GM23338 (cell line): Measurements from ENCODE around the gene YTHDF1.

Experiments
- CREB1 ChIP-seq: fragments of 250-450 bp; sonication (Bioruptor Pico); IDR thresholded peaks from 2 replicates; pipeline ENCODE4 v1.5.0; 2020; ENCODE audit warnings: low read depth, mild to moderate bottlenecking, moderate library complexity
- CTCF ChIP-seq, 2 experiments: fragments of 200-600 bp in 1 of 2; sonication (generic) in 1 of 2; conservative IDR thresholded peaks; 2 replicates each; pipeline versions ENCODE4 v1.5.1 to v1.6.1; 2016 to 2017; ENCODE audit warnings: antibody characterized with exemption in 2 of 2, low read depth in 2 of 2, mild to moderate bottlenecking in 2 of 2, moderate library complexity in 1 of 2
- EZH2 ChIP-seq: fragments of 200-600 bp; sonication (generic); IDR thresholded peaks from one replicate; pipeline ENCODE4 v1.8.0; 2017; ENCODE audit warnings: antibody characterized with exemption, mild to moderate bottlenecking, low read depth; ENCODE audit not compliant: unreplicated experiment
- EZH2phosphoT487 ChIP-seq: fragments of 200-600 bp; sonication (generic); IDR thresholded peaks from one replicate; pipeline ENCODE4 v1.8.1; 2018; ENCODE audit warnings: antibody characterized with exemption; ENCODE audit not compliant: unreplicated experiment
- POLR2AphosphoS5 ChIP-seq: IDR thresholded peaks from 2 replicates; pipeline ENCODE4 v1.6.1; 2016; ENCODE audit warnings: antibody characterized with exemption, low read depth

- TF ChIP-seq EZH2 (no peak), CTCF (conservative IDR thresholded peaks at IDR 0.05; ENCODE audit: low read depth in 2 of 2) (no peak), CREB1 (CRISPR knock-in tag) (no peak), EZH2phosphoT487 (no peak), POLR2AphosphoS5 (no peak)
Observed at GRCh38 chr20:63147532-63147931, 68.4 kb downstream of the YTHDF1 start.
